ENCODE data around the gene GPR150. TPM values are rescaled to one million over a fixed set of nuclear protein-coding genes. Genes with fewer than 3 reads are reported as not detected.
A peak's percentile ranks its signal among the peaks of the same experiment; 100 is the strongest.

GPR150 gene
- total and polyA plus RNA-seq, 9 of the 15 experiments (the other 6 are each of a cell fraction or from before 2014, with no cell fraction given), result not detected

GRCh38 chr5:95646569-95647431 lies 26.9 kb downstream of the GPR150 start, which contains the start of gene RFESD (continued):
- peak in 1 of 3 experiments; percentile 63; a peak in 1 of 6 replicates for TF ChIP-seq ZBTB11 (CRISPR knock-in tag; IDR thresholded peaks at IDR 0.05)
- no peak for TF ChIP-seq HDAC8 (tag; IDR thresholded peaks at IDR 0.05)
- no peak for TF ChIP-seq CBX8 (IDR thresholded peaks at IDR 0.05; ENCODE audit: borderline replicate concordance, extremely low read depth, low read depth, low read length, poor library complexity, severe bottlenecking)
- TF ChIP-seq POLR3A (IDR thresholded peaks at IDR 0.05; ENCODE audit: borderline replicate concordance, extremely low read depth, insufficient read depth, insufficient read length), result no peak
- TF ChIP-seq ZNF507 (tag; conservative IDR thresholded peaks at IDR 0.05), result no peak
- TF ChIP-seq IRF2 (CRISPR knock-in tag; IDR thresholded peaks at IDR 0.05), result no peak
- no peak; the same call in 1 of the 2 replicates for TF ChIP-seq GATA2 (CRISPR knock-in tag; IDR thresholded peaks at IDR 0.05)
- TF ChIP-seq RFX5 (IDR thresholded peaks at IDR 0.05; ENCODE audit: low read depth, low read length), result no peak
- no peak for TF ChIP-seq SMAD3 (CRISPR knock-in tag; conservative IDR thresholded peaks at IDR 0.05)
- TF ChIP-seq FOXA1 (IDR thresholded peaks at IDR 0.05; ENCODE audit: borderline replicate concordance), result no peak
- TF ChIP-seq HIVEP1 (CRISPR knock-in tag; IDR thresholded peaks at IDR 0.05), result no peak
- no peak for TF ChIP-seq HDAC3 (IDR thresholded peaks at IDR 0.05; ENCODE audit: borderline replicate concordance, partially characterized antibody)
- no peak for TF ChIP-seq GTF2B (IDR thresholded peaks at IDR 0.05; ENCODE audit: extremely low read depth, insufficient read length)
- TF ChIP-seq ZNF431 (CRISPR knock-in tag; IDR thresholded peaks at IDR 0.05), result no peak
- no peak for TF ChIP-seq STAT5A (IDR thresholded peaks at IDR 0.05; ENCODE audit: borderline replicate concordance, low read length)
- no peak for TF ChIP-seq ZFP1 (CRISPR knock-in tag; IDR thresholded peaks at IDR 0.05)
- TF ChIP-seq ATF1 (CRISPR knock-in tag; IDR thresholded peaks at IDR 0.05), result no peak
- TF ChIP-seq ATF1 (tag; IDR thresholded peaks at IDR 0.05), result peak; percentile 93
- no peak for TF ChIP-seq ZFP36 (IDR thresholded peaks at IDR 0.05; ENCODE audit: low read depth, low read length, partially characterized antibody)
- TF ChIP-seq TAL1 (IDR thresholded peaks at IDR 0.05), result no peak
- TF ChIP-seq ZNF175 (CRISPR knock-in tag; IDR thresholded peaks at IDR 0.05; ENCODE audit: low read depth), result no peak
- TF ChIP-seq BRCA1 (IDR thresholded peaks at IDR 0.05), result no peak
- TF ChIP-seq BRCA1 (CRISPR knock-in tag; IDR thresholded peaks at IDR 0.05), result no peak
- TF ChIP-seq HMGN3 (IDR thresholded peaks at IDR 0.05; ENCODE audit: borderline replicate concordance, extremely low read depth, insufficient read length, low read depth, low read length), result peak; percentile 98
- no peak for TF ChIP-seq NONO (IDR thresholded peaks at IDR 0.05; ENCODE audit: low read depth in 2 of 2, low read length in 1 of 2)
